ENCODE results near the gene WDR82.

- TF ChIP-seq CTCF (IDR thresholded peaks at IDR 0.05; ENCODE audit: low read depth, low read length, poor library complexity, severe bottlenecking) (no peak), EZH2phosphoT487 (IDR thresholded peaks at IDR 0.05; ENCODE audit: borderline replicate concordance, low read length) (no peak)
Observed at GRCh38 chr3:52248816-52249547, 29.5 kb downstream of the WDR82 start.
